DLD1 (cell line): ENCODE measurements around the gene SRGAP2.
"Not testable (repeated sequence)": the region's sequence is repeated elsewhere in the genome, so short reads cannot be mapped to it uniquely, and the experiment has no call there.

Experiments
- in situ Hi-C: cut with HindIII; loops from 2 replicates; pipeline ENCODE4 v1.10.0; 2017; ENCODE audit warnings: low sequenced_read_pairs

The SRGAP2 gene

GRCh38 chr1:206203364-206204158 is at the start of gene SRGAP2:
Gene SRGAP2 (plus strand): TSS chr1:206203541. CDS start chr1:206205971, 2,430 bp downstream.
- in situ Hi-C loops, result not testable (repeated sequence)

DNA sequence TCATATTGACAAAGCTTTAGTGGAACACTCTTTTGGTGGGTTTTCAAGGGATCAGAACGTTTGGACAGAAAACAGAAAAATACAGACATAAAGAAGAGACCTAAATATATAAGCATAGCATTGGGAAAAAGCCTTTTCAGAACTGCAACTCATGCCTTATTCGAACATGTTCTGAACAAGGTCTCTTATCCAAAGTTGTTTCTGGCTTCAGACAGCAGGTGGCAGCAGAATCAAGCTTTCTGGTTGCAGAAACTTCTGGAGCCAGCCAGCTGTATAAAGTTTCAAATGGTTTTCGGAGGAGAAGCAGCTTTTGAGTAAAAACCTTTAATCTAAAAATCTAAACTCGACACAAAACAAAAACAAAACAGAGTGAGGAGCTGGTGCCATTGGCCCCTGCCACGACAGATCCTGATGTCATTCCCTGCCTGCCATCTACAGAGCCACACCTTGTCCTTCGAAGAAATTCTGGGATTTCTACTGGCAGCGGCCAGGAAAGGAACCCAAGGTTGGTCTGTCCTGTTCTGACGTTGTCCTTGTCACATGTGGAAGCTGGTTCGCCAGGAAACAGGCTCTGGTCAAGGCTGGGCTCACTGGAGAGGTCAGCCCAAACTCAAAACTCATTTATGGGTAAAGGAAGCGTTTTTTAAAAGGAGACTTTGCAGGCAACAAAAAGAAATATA is 35.9 kb upstream of the SRGAP2 start:
- in situ Hi-C loops, result not testable (repeated sequence)

DNA sequence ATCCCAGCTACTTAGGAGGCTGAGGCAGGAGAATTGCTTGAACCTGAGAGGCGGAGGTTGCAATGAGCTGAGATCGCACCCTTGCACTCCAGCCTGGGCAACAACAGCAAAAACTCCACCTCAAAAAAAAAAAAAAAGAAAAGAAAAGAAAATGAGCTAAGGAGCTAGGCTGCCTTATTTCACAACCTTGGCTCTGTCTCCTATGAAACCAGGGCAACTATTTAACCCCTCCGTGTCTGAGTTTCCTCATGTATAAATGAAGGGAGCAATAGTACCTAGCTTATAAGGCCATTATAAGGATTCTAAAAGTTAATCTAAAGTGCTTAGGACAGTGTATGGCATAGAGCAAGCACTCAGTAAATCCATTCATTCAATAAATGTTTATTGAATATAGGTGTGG is 33.5 kb upstream of the SRGAP2 start:
- in situ Hi-C loops, result not testable (repeated sequence)

- in situ Hi-C loops, result not testable (repeated sequence)
These were observed 30.1 kb upstream of the SRGAP2 start for GRCh38 chr1:206173110-206173719.

- in situ Hi-C loops, result not testable (repeated sequence)
These were observed 29.0 kb upstream of the SRGAP2 start for GRCh38 chr1:206174182-206174868.

- in situ Hi-C loops, result not testable (repeated sequence)
These were observed 27.8 kb upstream of the SRGAP2 start for GRCh38 chr1:206175459-206176113.

GRCh38 chr1:206176114-206176502 is 27.2 kb upstream of the SRGAP2 start:
- in situ Hi-C loops, result not testable (repeated sequence)

DNA sequence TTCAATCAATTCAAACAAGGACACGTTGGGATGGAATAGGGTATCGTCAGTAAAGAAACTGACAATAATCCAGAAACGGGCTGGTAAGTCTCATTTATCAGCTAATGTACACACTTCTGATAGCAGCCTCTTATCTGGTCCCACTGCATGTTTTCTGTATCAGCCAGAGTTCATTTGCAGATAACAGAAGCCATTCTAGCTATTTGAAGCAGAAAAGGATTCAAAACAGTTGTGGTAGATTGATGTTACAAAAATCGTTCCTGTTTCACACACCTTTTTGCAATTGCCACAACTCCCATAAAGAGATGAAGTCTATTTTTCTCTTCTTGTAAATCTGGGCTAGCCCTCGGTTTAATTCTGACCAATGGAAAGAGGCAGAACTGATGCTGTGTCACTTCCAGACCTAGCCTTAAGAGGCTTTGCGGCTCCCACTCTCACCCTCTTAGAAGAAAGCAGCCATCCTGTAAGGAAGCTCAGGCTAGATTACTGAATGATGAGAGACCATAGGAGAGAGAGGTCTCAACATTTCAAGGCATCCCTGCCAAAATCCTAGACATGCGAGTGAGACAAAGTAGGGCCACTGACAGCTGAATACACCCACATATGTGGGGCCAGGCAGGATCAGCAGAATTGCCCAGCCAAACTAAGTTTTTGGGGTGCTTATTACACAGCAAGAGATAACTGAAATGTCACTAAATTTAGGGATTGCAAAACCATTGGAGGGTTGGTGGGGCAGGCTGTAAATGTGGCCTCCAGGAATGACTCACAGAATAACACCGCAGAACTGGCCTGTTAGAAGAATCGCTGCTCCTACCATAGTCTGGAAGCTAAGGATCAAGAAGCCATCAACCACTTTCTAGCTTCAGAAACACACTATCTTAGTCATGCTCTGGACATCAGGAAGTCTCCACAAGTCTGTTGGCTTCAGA is 25.0 kb upstream of the SRGAP2 start:
- in situ Hi-C loops, result not testable (repeated sequence)

GRCh38 chr1:206179666-206180065 is 23.7 kb upstream of the SRGAP2 start:
- in situ Hi-C loops, result not testable (repeated sequence)

GRCh38 chr1:206182368-206183317 is 20.7 kb upstream of the SRGAP2 start:
- in situ Hi-C loops, result not testable (repeated sequence)

DNA sequence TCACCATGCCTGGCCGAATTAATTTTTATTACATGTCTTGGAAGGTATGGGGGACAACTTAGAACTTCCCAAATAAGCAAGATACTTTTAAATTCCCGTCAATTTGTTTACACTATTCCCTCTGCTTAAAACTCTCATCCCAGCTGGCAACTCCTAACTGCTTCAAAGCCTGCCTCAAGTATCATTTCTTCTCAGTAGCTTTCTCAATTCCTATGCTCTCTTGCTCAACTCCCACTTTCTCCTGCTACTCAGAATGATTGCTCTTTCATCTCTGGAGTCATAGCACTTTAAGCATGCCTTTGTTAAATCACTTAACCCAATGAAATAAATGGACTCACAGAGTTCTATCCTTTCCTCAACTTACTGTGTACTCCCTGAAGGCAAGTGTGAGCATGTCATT is 19.6 kb upstream of the SRGAP2 start:
- in situ Hi-C loops, result not testable (repeated sequence)

- in situ Hi-C loops, result not testable (repeated sequence)
These were observed 17.6 kb upstream of the SRGAP2 start for GRCh38 chr1:206185778-206186177.

GRCh38 chr1:206186826-206187225 is 16.5 kb upstream of the SRGAP2 start:
- in situ Hi-C loops, result not testable (repeated sequence)

DNA sequence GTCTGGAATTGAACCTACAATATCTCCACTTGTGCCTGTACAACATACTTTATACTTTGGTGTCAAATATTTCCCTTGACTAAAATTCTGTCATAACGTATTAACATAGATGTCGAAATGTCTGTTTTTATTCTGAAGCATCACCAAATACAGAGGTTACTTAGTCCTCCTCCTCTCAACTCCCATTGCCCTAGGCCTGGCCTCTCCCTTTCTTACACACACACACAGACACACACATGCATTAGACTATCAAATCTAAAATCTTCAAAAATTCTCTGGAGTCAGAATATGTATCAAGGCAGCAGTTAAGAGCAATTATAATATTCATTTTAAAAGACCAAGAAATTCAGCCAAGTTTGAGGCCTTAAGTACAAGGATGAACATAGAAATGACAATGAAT is 8.2 kb upstream of the SRGAP2 start:
- in situ Hi-C loops, result not testable (repeated sequence)

GRCh38 chr1:206196748-206197424 is 6.5 kb upstream of the SRGAP2 start:
- in situ Hi-C loops, result not testable (repeated sequence)

GRCh38 chr1:206202789-206203363 is 465 bp upstream of the SRGAP2 start, which contains the start of gene FAM72A:
Gene FAM72A (minus strand): TSS chr1:206202839. CDS start chr1:206202025, 814 bp downstream.
- in situ Hi-C loops, result not testable (repeated sequence)

- in situ Hi-C loops, result not testable (repeated sequence)
These were observed 794 bp downstream of the SRGAP2 start for GRCh38 chr1:206204159-206204511.
